ELR (cell line): Measurements from ENCODE around the gene PTPN13.

Experiments used
- DNase-seq: peaks from one replicate; pipeline ENCODE4 v3.0.0-alpha.2; 2015; ENCODE audit warnings: low read depth

Gene PTPN13

GRCh38 chr4:86587381-86588140 lies 6.6 kb upstream of the PTPN13 start:
- DNase-seq: no peak

DNA sequence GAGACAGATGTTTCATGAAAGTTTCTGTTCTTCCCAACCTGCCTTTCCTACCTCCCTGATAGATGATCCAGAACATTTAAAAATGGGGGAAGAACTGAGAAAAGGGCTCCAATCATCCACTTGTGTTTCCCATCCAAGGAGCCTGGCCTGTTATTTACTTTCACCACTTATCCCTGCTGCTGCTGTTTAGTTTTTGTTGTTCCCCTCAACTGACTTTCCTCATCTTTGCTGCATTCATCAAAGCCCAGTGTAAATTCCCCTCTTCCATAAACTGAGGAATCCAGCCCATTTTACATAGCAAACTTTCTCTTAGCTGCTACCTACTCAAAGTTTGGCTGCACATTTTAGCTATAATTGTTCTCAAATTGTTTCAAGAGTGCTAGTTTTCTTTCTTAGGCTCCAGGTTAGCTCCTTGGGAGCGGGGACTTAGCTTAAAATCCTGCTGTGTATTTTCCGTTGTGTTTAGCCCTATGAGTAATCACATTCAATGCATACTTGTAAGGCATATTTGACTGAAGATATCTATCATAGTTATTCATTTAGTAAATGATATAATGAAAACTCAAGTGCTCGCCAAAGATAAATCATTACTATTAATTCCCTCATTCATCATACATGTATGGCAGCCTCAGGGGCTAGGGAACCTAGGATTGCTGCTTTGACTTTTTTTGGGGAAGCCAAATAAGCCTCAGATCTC lies 1.4 kb upstream of the PTPN13 start:
- peak; percentile 50 for DNase-seq

DNA sequence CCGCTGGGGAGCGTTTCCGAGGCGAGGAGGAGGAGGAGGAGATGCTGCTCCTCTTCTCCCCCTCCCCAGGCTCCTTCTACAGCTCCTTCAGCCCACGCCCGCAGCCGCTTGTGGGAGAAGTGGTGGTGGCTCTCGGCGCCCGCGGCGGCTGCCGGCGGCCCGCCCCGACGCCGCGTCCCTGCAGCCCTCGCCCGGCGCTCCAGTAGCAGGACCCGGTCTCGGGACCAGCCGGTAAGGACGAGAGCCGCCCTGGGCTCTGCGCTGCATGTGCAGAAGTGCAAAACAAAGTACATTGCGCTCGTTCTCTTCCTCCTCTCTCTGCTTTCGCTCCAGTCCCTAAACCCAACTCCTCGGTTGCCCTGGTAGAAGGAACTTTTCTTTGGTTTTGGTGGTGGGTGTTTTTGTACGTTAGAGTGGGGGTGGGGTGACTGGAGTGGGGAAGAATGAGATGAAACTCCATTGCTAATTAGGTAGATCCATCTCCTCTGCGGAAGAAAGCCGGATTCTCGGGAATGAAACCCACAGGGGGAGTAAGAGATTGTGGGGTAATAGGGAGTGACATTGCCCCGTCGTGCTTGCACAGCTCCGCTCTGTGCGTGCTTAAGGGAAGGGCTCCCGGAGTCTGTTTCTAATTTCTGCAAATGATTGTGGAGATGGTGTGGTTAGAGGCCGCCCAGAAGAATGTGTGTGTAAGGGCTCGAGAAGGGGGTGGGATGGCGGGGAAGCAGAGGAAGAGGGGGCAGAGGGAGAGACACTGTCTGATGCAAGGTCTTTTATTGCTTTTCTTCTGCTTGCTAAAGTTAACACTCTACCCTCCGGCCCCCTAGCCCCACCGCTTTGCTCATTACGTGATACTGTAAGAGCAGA lies 677 bp downstream of the PTPN13 start:
- peak; percentile 66 for DNase-seq

DNA sequence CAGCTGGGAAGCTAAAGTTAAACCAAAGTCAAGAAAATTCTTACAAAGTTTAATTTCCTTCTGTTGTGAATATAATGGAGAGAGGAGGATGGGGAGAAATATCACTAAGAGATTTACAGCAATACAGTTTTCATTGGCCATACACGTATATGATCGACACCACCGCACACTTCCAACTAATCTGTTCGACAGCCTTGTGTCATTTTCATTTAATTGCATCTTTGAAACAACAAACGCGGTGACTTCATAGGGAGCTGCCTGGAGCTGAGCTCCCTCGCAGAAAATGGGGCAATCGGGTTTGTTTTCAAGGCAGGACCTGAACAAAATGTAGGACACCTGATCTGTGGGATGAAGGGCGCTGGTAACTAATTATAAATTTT lies 1.3 kb downstream of the PTPN13 start:
- DNase-seq: peak; percentile 56

GRCh38 chr4:86596807-86597206 lies 2.7 kb downstream of the PTPN13 start:
- peak; percentile 44 for DNase-seq

GRCh38 chr4:86600007-86600653 lies 6.0 kb downstream of the PTPN13 start:
- peak; percentile 4 for DNase-seq

GRCh38 chr4:86603311-86603885 lies 9.3 kb downstream of the PTPN13 start:
- no peak for DNase-seq

DNA sequence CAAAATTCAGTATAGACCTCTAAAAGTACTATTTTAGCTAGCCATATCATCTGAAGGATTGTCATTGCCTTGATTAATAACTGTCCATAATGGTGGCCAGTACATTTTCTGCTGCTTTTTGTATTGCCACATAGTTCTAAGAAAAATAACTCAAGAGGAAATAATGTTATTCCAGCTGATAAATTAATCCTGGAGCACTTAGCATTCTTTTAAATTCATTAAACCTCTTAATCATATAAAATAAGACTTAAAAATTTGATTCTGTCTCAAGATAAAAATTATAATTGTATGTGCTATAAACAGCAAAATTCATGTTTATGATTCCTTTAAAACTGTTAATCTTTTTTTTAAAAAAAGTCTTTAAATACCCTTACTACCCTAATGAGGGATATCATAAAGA lies 12.7 kb downstream of the PTPN13 start:
- DNase-seq: no peak

DNA sequence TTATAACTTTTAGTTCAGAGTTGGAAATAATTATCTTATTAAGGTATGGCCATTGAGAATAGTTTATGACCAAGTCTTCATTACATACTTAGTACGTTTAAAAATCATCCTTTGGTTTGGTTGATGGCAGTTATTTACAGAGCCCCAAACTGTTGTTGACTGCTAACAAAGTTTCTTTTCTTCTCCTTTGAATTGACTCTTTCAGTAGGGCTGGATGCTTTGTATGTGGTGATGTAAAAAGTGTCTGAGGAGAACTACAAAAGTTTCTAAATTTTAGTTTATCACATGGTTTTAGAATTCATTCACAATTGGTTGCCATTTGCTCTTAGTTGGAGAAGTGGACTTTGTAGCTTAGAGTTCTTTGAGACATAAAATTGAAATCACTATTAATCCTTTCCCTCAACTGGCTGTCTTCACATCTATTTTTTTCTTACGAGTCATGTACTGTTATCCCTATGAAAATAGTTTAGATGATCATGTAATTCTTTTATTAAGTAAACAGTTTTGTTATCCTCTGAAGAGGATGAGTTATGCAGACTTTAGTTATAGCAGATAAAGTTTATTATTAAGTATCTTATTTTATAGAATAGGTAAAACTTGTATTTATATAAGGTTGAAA lies 14.8 kb downstream of the PTPN13 start:
- DNase-seq: no peak

DNA sequence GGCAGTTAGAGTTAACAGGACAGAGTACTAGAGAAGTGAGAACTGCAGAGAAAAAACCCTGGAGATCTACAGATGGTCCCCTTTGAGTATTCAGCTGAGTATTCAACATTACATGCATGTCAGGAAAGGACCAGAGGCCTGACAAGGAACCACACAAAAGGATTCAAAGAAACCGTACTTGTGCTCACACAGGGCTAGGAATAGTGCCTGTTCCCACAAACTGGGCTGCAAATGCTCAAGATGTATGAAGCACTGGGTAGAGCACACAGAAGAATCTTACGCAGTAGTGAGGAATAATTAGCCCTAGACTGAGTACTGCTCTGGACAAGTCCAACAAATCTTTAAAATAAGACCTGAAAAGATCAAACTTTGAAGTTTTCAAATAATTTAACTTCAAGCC lies 17.6 kb downstream of the PTPN13 start:
- DNase-seq: no peak

DNA sequence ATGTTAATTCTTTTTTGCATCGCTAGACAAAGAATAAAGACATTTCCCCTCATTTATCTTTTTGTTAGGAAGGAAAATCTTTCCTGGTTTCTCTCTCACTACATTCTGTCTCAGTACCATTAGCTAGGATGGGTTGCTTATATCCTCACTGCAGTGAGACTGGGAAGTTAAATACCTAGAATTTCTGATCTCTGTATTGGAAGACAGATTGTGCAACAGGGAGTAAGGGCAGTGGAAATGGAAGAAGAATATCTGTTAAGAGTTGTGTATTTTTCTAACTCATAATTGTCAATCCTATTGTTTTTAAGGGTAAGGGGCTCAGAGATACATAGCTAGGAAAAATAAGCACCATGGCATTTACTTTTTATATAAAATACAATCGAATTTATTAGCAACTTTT lies 19.6 kb downstream of the PTPN13 start:
- DNase-seq: no peak

- no peak for DNase-seq
Observed at GRCh38 chr4:86614865-86615264, 20.8 kb downstream of the PTPN13 start.

- DNase-seq: no peak
Observed at GRCh38 chr4:86615501-86615900, 21.4 kb downstream of the PTPN13 start.

GRCh38 chr4:86619656-86620055 lies 25.5 kb downstream of the PTPN13 start:
- DNase-seq: no peak

DNA sequence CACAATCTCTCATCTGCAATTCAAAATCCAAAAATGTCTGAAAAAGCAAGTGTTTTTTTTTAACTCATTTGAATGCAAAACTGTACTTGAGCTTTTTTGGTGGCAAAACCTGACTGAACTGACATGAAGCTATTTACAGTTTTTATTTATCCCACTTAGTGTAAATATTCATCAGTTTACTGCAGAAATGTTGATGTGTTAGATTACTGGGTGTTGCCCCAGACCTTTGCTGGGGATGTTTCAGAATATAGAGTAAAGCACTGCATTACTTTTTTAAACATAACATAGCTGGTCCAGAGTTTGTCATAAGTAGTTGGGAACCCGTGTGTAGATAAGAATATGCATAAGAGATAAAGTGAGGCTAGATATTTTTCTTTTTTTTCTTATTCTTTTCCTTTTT lies 27.3 kb downstream of the PTPN13 start:
- no peak for DNase-seq

- DNase-seq: no peak
Observed at GRCh38 chr4:86626066-86626465, 32.0 kb downstream of the PTPN13 start.

- DNase-seq: no peak
Observed at GRCh38 chr4:86627462-86628135, 33.5 kb downstream of the PTPN13 start.

DNA sequence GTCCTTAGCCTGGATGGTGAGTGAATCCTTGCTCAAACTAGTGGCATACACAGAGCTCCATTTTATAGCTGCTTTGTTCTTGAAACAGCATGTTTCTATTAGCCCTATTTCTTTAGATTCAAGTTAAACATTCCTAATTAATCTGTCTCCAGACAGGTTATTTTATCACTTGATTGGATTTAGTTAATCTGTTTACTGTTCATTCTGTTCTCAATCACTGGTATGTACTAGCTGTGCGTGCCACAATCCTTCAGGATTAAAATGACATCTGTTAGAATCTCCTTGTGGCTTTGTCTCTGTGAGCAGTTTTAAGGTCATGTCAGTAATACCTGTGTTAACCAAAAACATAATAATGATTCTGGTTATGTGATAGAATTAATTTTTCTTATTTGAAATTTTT lies 36.5 kb downstream of the PTPN13 start:
- DNase-seq: no peak

DNA sequence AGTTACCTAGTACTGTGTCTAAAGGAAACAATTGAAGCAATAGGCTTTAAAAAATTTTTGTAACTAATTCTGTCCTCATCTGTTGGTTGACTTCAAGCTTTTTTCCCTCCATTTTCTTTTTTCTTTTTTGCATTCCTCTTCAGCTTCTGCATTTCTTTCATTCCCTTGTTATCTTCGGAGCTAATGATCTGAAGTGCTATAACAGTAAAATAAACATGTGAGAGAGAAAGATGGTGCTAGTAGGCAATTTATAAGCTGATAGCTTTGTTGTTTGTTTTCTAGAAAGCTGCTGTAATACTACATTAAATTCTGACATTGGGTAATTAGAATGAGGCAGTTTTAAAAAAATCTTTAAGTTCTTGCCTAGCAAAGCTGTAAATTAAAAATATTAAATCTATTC lies 37.1 kb downstream of the PTPN13 start:
- no peak for DNase-seq

DNA sequence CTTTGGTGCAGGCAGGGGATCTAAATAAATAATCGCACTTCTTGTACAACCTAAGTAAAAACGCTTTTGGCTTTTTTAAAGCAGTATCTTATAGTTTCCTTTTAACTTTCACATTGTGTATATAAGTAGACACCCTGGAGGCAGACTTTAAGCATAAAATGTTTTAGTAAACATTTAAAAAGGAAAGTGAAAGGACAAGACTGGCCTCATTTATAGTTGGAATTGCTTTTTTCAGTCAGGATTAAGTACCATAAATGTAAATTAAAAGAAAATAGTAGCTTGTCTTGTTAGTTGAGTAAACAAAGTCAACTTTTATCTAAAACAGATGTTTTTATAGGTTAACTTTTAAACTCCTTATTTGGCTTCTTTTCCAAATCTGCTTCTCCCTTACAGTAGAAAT lies 39.7 kb downstream of the PTPN13 start:
- DNase-seq: peak; percentile 0

DNA sequence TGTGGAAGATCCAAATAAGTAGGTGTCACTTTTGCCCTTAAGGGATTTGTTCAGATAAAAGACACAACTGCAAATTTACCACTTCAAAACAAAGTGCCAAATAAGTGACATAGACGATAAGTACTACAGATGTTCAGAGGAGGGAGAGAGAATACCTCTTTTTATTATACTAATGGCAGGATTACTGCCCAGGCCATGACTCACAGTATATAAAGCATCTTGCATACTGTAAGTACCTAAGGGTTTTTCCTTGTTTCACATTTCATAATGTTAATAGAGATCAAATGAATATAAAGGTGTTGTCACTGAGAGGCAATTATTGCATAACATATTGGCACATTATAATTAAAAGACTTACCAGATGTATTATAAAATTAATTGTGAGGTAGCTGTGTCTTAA lies 46.4 kb downstream of the PTPN13 start:
- DNase-seq: peak; percentile 2
